GM12891 (cell line): ENCODE data around the gene TSPO2.

ENCODE experiments used
- DNase-seq: peaks from one replicate; pipeline ENCODE4 v3.0.0; 2011; ENCODE audit warnings: low spot score; ENCODE audit not compliant: insufficient read length
- FAIRE-seq: peaks from 2 replicates; lab custom pipeline; 2011; peaks lifted over from hg19 to GRCh38; lab: Jason Lieb, UNC
- PAX5 ChIP-seq: IDR thresholded peaks from 2 replicates; pipeline ENCODE4 v1.6.1; 2011; ENCODE audit warnings: low read length, moderate library complexity, mild to moderate bottlenecking; ENCODE audit not compliant: insufficient read depth, severe bottlenecking
- POLR2A ChIP-seq: IDR thresholded peaks from 2 replicates; pipeline ENCODE4 v1.6.1; 2011; ENCODE audit warnings: low read depth, low read length, control low read depth
- POLR2AphosphoS5 ChIP-seq: IDR thresholded peaks from 2 replicates; pipeline ENCODE4 v1.6.1; 2011; ENCODE audit warnings: low read depth, low read length, control low read depth
- POU2F2 ChIP-seq: IDR thresholded peaks from 2 replicates; pipeline ENCODE4 v1.6.1; 2011; ENCODE audit warnings: low read depth, mild to moderate bottlenecking, control low read depth, low read length, moderate library complexity
- SPI1 ChIP-seq: IDR thresholded peaks from 2 replicates; pipeline ENCODE4 v1.6.1; 2011; ENCODE audit warnings: low read depth, low read length, control low read depth
- TAF1 ChIP-seq: IDR thresholded peaks from 2 replicates; pipeline ENCODE4 v1.6.1; 2011; ENCODE audit warnings: low read depth, low read length, control low read depth

Gene TSPO2

DNA sequence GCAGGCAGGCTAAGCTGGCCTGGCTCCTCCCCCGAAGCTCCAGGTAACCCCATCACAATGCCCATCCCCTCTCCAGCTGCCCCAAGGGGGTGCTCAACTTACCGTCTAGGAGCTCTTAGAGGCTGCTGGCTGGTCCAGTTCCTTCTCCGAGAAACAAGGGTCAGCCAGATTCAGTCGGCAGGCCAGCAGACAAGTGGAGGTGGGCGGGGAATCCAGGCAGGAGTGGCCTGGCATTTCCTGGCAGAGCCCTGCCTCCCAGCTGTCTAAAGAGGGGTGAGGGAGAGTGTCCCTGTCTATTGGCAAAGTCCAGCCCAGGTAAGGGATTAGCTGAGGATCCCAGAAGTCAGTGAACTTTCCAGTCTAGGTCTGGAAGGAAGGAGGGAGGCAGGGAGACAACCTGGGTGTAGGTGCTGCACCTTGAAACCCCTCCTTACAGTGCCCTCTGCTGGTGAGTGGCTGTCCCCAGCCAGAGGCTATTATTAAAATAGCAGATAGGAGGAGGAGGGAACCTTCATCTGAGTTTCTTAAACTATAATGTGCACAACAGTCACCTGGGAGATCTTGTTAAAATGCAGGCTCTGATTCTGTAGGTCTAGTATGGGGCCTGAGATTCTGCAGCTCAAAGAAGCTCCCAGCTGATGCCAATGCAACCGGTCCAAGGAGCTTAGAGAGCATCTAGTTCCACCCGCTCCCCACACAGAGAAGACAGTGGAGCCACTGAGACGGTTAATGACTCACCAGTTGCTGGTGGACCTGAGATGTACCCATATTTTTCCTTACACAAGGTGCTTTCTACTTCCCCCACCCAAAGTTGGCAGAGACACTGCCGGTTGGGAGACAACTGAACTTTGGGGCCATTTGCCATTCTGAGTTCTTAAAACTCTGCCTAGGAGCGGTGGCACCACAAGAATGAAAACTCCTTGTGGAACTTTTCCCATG is 2.9 kb upstream of the TSPO2 start, which contains the start of gene UNC5CL:
Gene UNC5CL (minus strand): TSS at position 162 of the 939 bp plus-strand sequence. CDS start 4,147 bp downstream, outside the sequence.
- DNase-seq (peak; percentile 67), FAIRE-seq (peak; percentile 78)
- TF ChIP-seq POLR2AphosphoS5, result no peak
- no peak for TF ChIP-seq SPI1
- no peak for TF ChIP-seq TAF1
- no peak for TF ChIP-seq PAX5
- no peak for TF ChIP-seq POLR2A
- TF ChIP-seq POU2F2, result no peak

DNA sequence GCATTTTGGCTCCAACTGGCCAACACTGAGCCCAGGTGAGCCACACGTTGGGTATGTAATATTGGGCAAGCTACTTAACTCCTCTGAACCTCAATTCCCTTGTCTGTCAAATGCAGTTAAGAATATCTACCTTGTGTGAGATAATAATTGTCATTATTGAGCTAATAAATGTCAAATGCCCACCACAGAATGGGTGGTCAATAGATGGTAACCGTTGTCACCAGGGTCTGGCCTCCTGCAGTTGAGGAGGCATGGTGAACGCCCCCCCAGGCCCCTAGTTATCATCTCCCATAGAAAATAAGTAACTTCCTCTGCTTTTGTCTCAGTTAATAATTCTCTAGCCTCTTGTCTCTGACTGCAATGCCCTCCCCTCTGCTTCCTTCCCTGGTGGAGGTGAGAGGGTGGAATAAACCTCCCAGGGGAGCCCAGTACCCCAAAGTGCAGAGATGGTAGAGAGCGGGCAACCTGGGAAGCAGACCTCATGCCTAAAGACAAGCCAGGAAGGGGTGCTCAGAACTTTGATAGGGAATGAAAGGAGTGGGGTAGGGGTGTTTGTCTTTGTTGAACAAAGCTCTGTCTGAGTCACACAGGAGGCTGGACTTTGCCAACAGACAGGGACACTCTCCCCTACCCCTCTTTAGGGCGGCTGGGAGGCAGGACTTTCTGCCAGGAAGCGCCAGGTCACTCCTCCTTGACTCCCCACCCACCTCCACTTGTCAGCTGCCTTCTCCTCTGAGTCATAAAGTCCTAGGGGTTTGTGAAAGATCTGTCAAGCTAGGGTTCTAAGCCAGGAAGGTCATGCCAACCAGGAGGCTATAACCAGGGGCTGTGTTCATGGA is 1.9 kb upstream of the TSPO2 start:
- no peak for DNase-seq
- no peak for TF ChIP-seq POU2F2
- TF ChIP-seq PAX5, result no peak
- TF ChIP-seq POLR2A, result no peak
- no peak for TF ChIP-seq SPI1
- no peak for TF ChIP-seq TAF1
- no peak for FAIRE-seq

DNA sequence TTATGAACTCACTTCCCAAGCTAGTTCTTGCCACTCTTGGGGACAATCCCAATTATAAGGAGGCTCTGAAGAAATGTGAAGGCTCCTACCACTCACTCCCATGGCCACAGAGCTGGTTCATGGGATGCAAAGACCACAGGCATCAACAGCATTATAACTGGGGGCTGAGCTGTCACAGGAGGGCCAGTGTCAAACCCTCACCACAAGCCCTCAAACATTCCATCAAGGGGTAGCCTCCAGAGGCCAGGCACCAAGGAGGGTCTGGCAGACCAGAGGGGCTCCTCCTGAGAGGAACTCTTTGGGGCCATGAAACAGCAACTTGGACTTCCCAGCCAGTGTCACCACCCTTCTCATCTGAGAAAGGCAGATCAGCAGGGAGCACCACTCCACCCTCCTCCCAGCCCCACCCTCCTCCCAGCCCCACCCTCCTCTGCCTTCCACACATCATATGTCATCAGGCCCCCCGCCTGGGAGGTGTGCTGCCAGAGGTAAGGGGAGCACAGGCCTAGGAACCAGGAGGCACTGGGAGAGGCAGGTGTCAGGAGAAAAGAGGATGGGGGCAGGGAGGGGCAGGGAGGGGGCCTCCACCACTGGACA is 1.2 kb upstream of the TSPO2 start:
- FAIRE-seq (no peak), DNase-seq (no peak)
- TF ChIP-seq POLR2AphosphoS5 (no peak), POLR2A (no peak), PAX5 (no peak), TAF1 (no peak), POU2F2 (no peak), SPI1 (no peak)

DNA sequence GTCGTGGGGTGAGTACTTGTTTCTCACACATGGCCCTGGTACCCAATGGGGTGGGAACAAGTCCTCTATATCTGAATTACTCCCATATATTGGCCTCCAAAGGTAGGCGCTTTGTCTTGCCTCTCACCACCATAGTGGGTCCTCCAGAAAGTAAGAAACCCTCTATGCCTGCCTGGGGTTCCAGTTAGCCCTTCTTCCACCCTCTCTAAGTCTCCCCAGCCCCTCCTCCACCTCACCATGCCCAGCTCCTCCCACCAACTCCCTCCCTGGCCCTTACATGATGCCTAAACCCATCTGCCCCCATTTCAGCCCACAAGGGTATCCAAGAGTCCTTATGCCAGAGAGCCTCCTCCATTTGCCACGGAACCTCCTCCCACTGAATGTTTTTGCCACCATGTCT is 884 bp downstream of the TSPO2 start:
- DNase-seq (no peak), FAIRE-seq (no peak)
- TF ChIP-seq TAF1 (no peak), POU2F2 (no peak), POLR2A (no peak), PAX5 (no peak), SPI1 (no peak), POLR2AphosphoS5 (no peak)

DNA sequence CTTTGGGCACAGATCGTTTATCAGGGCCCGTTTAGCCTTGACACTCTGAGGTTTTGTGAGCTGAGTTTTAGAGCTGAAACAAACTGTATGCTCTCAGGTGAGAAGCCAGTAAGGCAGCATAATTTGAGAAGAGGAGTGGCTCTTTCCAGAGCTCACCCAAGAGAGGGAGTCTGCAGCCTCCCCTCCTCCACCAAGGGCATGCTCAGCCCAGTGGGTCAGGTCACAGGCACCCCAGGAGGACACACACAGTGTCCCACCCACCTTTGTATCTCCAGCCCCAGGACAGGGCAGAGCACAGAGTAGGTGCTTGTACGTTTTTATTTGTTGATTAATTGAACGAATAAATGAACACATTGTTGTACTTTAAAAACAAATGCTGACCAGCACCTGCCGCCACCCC is 3.4 kb downstream of the TSPO2 start:
- TF ChIP-seq SPI1 (no peak), PAX5 (no peak), POU2F2 (no peak), POLR2AphosphoS5 (no peak), TAF1 (no peak), POLR2A (no peak)
- FAIRE-seq, result no peak
- no peak for DNase-seq

DNA sequence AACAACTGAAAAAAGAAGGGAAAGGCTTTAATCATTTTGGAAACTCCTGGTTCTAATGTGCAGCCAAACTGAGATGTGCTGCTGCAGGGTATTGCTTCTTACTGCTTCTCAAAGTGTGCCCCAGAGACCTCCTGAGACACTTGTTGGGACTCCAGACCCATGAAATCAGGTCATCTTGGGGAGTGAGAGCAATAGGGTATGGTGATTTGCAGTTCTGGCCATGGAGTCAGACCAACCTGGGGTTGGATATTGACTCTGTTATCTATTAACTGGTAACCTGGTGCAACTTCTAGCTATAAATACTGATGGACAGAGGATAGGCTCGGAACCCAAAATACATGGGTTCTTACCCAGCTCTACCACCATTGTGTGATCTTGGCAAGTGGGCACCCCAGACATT is 3.8 kb downstream of the TSPO2 start:
- no peak for TF ChIP-seq TAF1
- no peak for TF ChIP-seq PAX5
- TF ChIP-seq POLR2AphosphoS5, result no peak
- no peak for DNase-seq

DNA sequence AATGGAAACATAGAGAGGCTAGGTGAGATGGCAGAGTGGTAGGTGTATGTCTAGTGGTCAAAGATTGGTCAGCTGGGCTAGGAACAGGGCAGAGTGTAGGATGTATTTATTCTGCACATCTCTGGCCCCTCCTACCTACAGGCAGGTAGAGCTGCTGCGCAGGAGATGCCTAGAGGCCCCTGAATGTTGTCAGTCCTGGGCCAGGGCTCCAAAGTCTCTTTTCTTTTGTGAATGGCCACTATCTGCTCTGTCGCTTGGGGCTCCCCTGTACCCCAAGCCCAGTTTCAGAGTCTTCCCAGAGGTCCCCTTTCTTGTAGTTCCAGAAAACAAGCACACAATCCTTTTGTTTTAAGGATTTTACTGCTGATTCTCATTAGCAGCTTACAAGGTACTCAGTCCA is 5.0 kb downstream of the TSPO2 start:
- DNase-seq (no peak), FAIRE-seq (no peak)
- TF ChIP-seq PAX5, result no peak
- no peak for TF ChIP-seq POLR2A
- no peak for TF ChIP-seq SPI1
- no peak for TF ChIP-seq TAF1
- TF ChIP-seq POLR2AphosphoS5, result no peak
- TF ChIP-seq POU2F2, result no peak

More for the DNA sequence above, 3.8 kb downstream of the TSPO2 start:
- FAIRE-seq, result no peak

DNA sequence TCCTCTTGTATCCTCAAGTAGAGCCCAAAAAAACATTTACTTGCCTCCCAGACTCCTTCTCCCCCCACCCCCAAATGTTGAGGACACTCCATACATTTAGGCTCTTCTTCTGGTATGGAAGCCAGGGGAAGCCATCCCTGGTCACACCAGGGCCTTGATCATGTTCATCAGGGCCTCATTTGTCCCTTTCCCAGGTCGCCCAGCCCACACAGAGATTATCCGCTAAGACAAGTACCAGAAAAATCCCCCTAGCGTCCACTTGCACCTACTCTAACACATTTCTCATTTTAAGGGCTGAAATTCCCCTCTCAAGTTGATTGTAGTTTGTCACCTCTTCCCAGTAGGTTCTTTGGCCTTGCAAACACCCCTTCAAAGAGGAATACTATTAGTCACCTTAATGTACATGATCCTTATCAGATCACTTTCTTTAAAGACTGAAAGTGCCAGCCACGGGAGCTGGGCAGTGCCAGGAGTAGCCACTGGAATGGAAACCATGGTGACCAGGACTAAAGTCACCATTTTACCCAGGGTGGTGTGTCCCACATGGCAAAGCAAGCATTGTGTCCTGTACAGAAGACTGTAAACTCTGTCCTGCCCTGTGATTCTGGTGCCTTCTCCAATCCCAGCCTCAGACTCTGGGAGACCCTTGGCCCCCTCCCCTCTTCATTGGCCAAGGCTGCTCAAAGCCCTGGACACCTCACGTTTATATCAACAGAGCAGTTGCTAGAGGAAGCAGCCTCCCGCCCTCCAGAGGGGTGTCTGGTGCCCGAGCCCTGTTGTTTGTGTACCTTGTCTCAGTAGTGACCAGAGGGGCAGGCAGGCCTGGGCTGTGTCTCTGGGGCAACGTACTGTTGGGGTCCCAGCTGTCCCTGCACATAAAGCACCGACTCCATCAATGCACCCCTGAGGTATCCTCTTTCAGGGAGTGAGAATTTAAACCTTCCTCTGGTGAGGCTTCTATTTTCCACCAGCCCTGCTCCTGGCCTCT is 5.8 kb downstream of the TSPO2 start:
- no peak for FAIRE-seq
- no peak for DNase-seq
- TF ChIP-seq POLR2AphosphoS5 (no peak), SPI1 (no peak), POU2F2 (no peak), POLR2A (no peak), PAX5 (no peak), TAF1 (no peak)
